Keratinocyte (primary cell): Measurements from ENCODE around the gene TAMALIN.

Experiments used
- CTCF ChIP-seq, 3 experiments: IDR thresholded peaks in 1 of 3; conservative IDR thresholded peaks in 1 of 3; optimal IDR thresholded peaks in 1 of 3; 2 replicates in 2 of 3; 3 replicates in 1 of 3; pipeline versions ENCODE3 to v1.5.1; 2011; ENCODE audit warnings: low read length in 3 of 3, mild to moderate bottlenecking in 3 of 3, moderate library complexity in 2 of 3, control low read depth in 1 of 3, inconsistent platforms in 1 of 3; ENCODE audit not compliant: insufficient read depth in 2 of 3; ENCODE audit errors: extremely low read depth in 1 of 3
- EZH2 ChIP-seq: IDR thresholded peaks from one replicate; pipeline ENCODE4 v1.6.1; 2012; ENCODE audit warnings: inconsistent platforms, mild to moderate bottlenecking, low read length, moderate library complexity

GRCh38 chr12:52057638-52058576 is 51.2 kb downstream of the TAMALIN start:
- TF ChIP-seq CTCF (optimal IDR thresholded peaks at IDR 0.05 in 1 of 3, IDR thresholded peaks at IDR 0.05 in 1 of 3, conservative IDR thresholded peaks at IDR 0.05 in 1 of 3; ENCODE audit: extremely low read depth in 1 of 3, insufficient read depth in 2 of 3, low read length in 3 of 3) (no peak), EZH2 (no peak)
